A549 (cell line): ENCODE results near the gene PLCL1.

ENCODE experiments used
- CTCF ChIP-seq: fragments of >200 bp; sonication (Bioruptor Twin); formaldehyde crosslinking; IDR thresholded peaks from 3 replicates; pipeline ENCODE4 v1.5.1; 2016
- POLR2A ChIP-seq: IDR thresholded peaks from 2 replicates; pipeline ENCODE4 v1.6.1; 2012; ENCODE audit warnings: mild to moderate bottlenecking, low read length
- TP53 ChIP-seq: fragments of 250-450 bp; sonication (Bioruptor Pico); IDR thresholded peaks from 2 replicates; pipeline ENCODE4 v1.5.0; 2021; ENCODE audit warnings: mild to moderate bottlenecking, moderate library complexity

GRCh38 chr2:197862246-197862955, 58.0 kb downstream of the PLCL1 start:
- TF ChIP-seq CTCF = no peak
- TF ChIP-seq POLR2A = no peak
- TF ChIP-seq TP53 (CRISPR knock-in tag) = no peak
